Muscle of leg (tissue), 11 donors: ENCODE measurements around the gene C5AR2. TPM values are rescaled to one million over a fixed set of nuclear protein-coding genes. Genes with fewer than 3 reads are reported as not detected.

Source experiments
- DNase-seq: peaks from one replicate; pipeline ENCODE4 v3.0.0; 2013
- H3K27ac ChIP-seq: one replicate; pipeline ENCODE4 v1.5.1; 2013; ENCODE audit warnings: mild to moderate bottlenecking, low read length, control low read depth
- H3K27me3 ChIP-seq: one replicate; pipeline ENCODE4 v1.6.1; 2013; ENCODE audit warnings: low read length; ENCODE audit not compliant: control insufficient read depth, insufficient read depth
- H3K36me3 ChIP-seq: one replicate; pipeline ENCODE4 v1.6.1; 2013; ENCODE audit warnings: low read length; ENCODE audit not compliant: control insufficient read depth, insufficient read depth
- H3K4me1 ChIP-seq: one replicate; pipeline ENCODE4 v1.6.1; 2013; ENCODE audit warnings: low read length; ENCODE audit not compliant: control insufficient read depth, insufficient read depth
- H3K4me3 ChIP-seq: one replicate; pipeline ENCODE4 v1.5.1; 2013; ENCODE audit warnings: low read length, control low read depth
- H3K9me3 ChIP-seq: replicated peaks from 2 replicates; pipeline ENCODE4 v1.6.1; 2013; ENCODE audit warnings: low read depth, low read length; ENCODE audit not compliant: control insufficient read depth
- WGBS: methylation state at CpG from one replicate; pipeline ENCODE4 v1.1.5; 2013; ENCODE audit warnings: missing lambda C conversion rate; ENCODE audit not compliant: insufficient coverage; 5-methylcytosine and 5-hydroxymethylcytosine counted together
- polyA plus RNA-seq, 8 donors: library from polyadenylated mRNA; unstranded; fragments of 120-200 nt; gene quantifications; one replicate each; pipeline versions ENCODE4 v1.2.1 to v1.2.3, GENCODE V29; 2013; ENCODE audit warnings: inconsistent platforms in 1 of 8, low replicate concordance in 1 of 8; ENCODE audit not compliant: insufficient read length in 8 of 8, insufficient read depth in 1 of 8
- total RNA-seq: library from RNA; stranded (reverse); fragments of 120-200 nt; gene quantifications from one replicate; pipeline ENCODE4 v1.2.4, GENCODE V29; 2013

The C5AR2 gene
- total and polyA plus RNA-seq, 9 donors = 0.21 to 0.68 (median 0.40) TPM

- Histone ChIP-seq H3K27me3 (no peaks in the 10 kb centered on the region), H3K36me3 (no peaks in the 10 kb centered on the region), H3K27ac (peak within 1 kb of the TSS; percentile 20), H3K9me3 (no peaks in the 10 kb centered on the region), H3K4me1 (no peaks in the 10 kb centered on the region), H3K4me3 (peak within 1 kb of the TSS; percentile 19)
- peak; percentile 46 for DNase-seq
- WGBS = 29% methylated on average over 5 of the region's 12 CpGs
Measured at GRCh38 chr19:47309608-47310007, 22.4 kb upstream of the C5AR2 start, which contains the start of gene C5AR1. Gene C5AR1 (plus strand): TSS chr19:47309861. CDS start chr19:47309896, 35 bp downstream.

- peaks cover 2% of the 10 kb centered on the region for H3K27me3 ChIP-seq
- no peaks in the 10 kb centered on the region for H3K36me3 ChIP-seq
- no peaks in the 10 kb centered on the region for H3K4me1 ChIP-seq
- DNase-seq = no peak
- H3K4me3 ChIP-seq = no peak overlapping the region
- H3K27ac ChIP-seq = no peak overlapping the region
- 100% methylated on average over 1 of the region's 2 CpGs for WGBS
- H3K9me3 ChIP-seq = no peaks in the 10 kb centered on the region
Measured at GRCh38 chr19:47310323-47310722, 21.7 kb upstream of the C5AR2 start.

GRCh38 chr19:47310819-47311218 is 21.2 kb upstream of the C5AR2 start:
- Histone ChIP-seq H3K4me3 (no peak overlapping the region), H3K27ac (no peak overlapping the region), H3K27me3 (peaks cover 4% of the 10 kb centered on the region), H3K9me3 (no peaks in the 10 kb centered on the region), H3K36me3 (no peaks in the 10 kb centered on the region), H3K4me1 (no peaks in the 10 kb centered on the region)
- peak; percentile 42 for DNase-seq
- WGBS = 8% methylated on average over 2 of the region's 5 CpGs

- 100% methylated on average over 1 of the region's 5 CpGs for WGBS
- Histone ChIP-seq H3K4me3 (no peak overlapping the region), H3K9me3 (no peaks in the 10 kb centered on the region), H3K36me3 (no peaks in the 10 kb centered on the region), H3K4me1 (no peaks in the 10 kb centered on the region), H3K27ac (no peak overlapping the region), H3K27me3 (peaks cover 4% of the 10 kb centered on the region)
- DNase-seq = no peak
Measured at GRCh38 chr19:47312366-47313006, 19.5 kb upstream of the C5AR2 start.

- Histone ChIP-seq H3K4me3 (no peak overlapping the region), H3K27ac (no peak overlapping the region), H3K36me3 (no peaks in the 10 kb centered on the region), H3K9me3 (no peaks in the 10 kb centered on the region), H3K4me1 (no peaks in the 10 kb centered on the region), H3K27me3 (peaks cover 4% of the 10 kb centered on the region)
- no peak for DNase-seq
- 83% methylated on average over 3 of the region's 10 CpGs for WGBS
Measured at GRCh38 chr19:47313754-47314295, 18.1 kb upstream of the C5AR2 start.

- Histone ChIP-seq H3K9me3 (no peaks in the 10 kb centered on the region), H3K27me3 (peaks cover 4% of the 10 kb centered on the region), H3K27ac (peak overlapping the region; percentile 65), H3K36me3 (no peaks in the 10 kb centered on the region), H3K4me1 (no peaks in the 10 kb centered on the region), H3K4me3 (no peak overlapping the region)
- DNase-seq = peak; percentile 86
- 37% methylated on average over 8 of the region's 12 CpGs for WGBS
Measured at GRCh38 chr19:47315125-47315821, 16.7 kb upstream of the C5AR2 start.

- WGBS = 83% methylated on average over 1 of the region's 4 CpGs
- H3K27ac ChIP-seq = no peak overlapping the region
- DNase-seq = no peak
- no peaks in the 10 kb centered on the region for H3K36me3 ChIP-seq
- peaks cover 4% of the 10 kb centered on the region for H3K27me3 ChIP-seq
- H3K4me3 ChIP-seq = no peak overlapping the region
- no peaks in the 10 kb centered on the region for H3K4me1 ChIP-seq
- H3K9me3 ChIP-seq = no peaks in the 10 kb centered on the region
Measured at GRCh38 chr19:47316513-47316912, 15.5 kb upstream of the C5AR2 start.

GRCh38 chr19:47319923-47320871 is 11.8 kb upstream of the C5AR2 start:
- no peak overlapping the region for H3K27ac ChIP-seq
- no peak for DNase-seq
- WGBS = 94% methylated on average over 42 of the region's 46 CpGs
- H3K9me3 ChIP-seq = no peaks in the 10 kb centered on the region
- no peak overlapping the region for H3K4me3 ChIP-seq
- H3K27me3 ChIP-seq = peaks cover 3% of the 10 kb centered on the region
- H3K36me3 ChIP-seq = no peaks in the 10 kb centered on the region
- H3K4me1 ChIP-seq = no peaks in the 10 kb centered on the region

- H3K4me1 ChIP-seq = no peaks in the 10 kb centered on the region
- H3K4me3 ChIP-seq = no peak overlapping the region
- no peak for DNase-seq
- no peaks in the 10 kb centered on the region for H3K9me3 ChIP-seq
- no peaks in the 10 kb centered on the region for H3K27me3 ChIP-seq
- no peaks in the 10 kb centered on the region for H3K36me3 ChIP-seq
- no CpG with 5 or more reads among the region's 1 CpG for WGBS
- no peak overlapping the region for H3K27ac ChIP-seq
Measured at GRCh38 chr19:47321630-47322029, 10.3 kb upstream of the C5AR2 start.

- whole genome bisulfite sequencing = 67% methylated on average over 1 of the region's 2 CpGs
- no peaks in the 10 kb centered on the region for H3K36me3 ChIP-seq
- H3K27ac ChIP-seq = no peak overlapping the region
- H3K4me3 ChIP-seq = no peak overlapping the region
- no peak for DNase-seq
- no peaks in the 10 kb centered on the region for H3K9me3 ChIP-seq
- H3K27me3 ChIP-seq = no peaks in the 10 kb centered on the region
- H3K4me1 ChIP-seq = no peaks in the 10 kb centered on the region
Measured at GRCh38 chr19:47322058-47322457, 9.9 kb upstream of the C5AR2 start.
